K562 (cell line): Measurements from ENCODE around the gene NBEAL2. TPM values are rescaled to one million over a fixed set of nuclear protein-coding genes. Genes with fewer than 3 reads are reported as not detected.

Experiments
- ATAC-seq: fragments of 200-7000 bp; cut with Tn5 transposase; 3 replicates; pipeline ENCODE4 v1.9.1; 2020; ENCODE audit warnings: moderate library complexity
- BruUV-seq: library from RNA; stranded (reverse); fragments of 400-500 nt; replicated peaks from 2 replicates; lab custom pipeline; 2021; lab: Mats Ljungman, UMichigan
- CTCF ChIA-PET: fragments of 300-600 bp; formaldehyde crosslinking; extraction: SDS; loops from one replicate; lab custom pipeline; 2021; ENCODE audit warnings: low intra/inter-chr PET ratio; lab: Yijun Ruan, JAX
- POLR2A ChIA-PET: fragments of 300-600, 350-650 bp; sonication (Branson Sonifier 250); formaldehyde crosslinking; extraction: SDS; loops from one replicate; lab custom pipeline; 2021; ENCODE audit warnings: antibody characterized with exemption, inconsistent platforms; lab: Yijun Ruan, JAX
- DNase-seq, 4 experiments: peaks; one replicate each; pipeline versions ENCODE4 v3.0.0 to v3.0.0-alpha.2; 2011 to 2018; ENCODE audit warnings: low spot score in 3 of 4, mixed read lengths in 3 of 4; ENCODE audit errors: extremely low read depth in 1 of 4
- FAIRE-seq: peaks from 2 replicates; lab custom pipeline; 2011; peaks lifted over from hg19 to GRCh38; lab: Jason Lieb, UNC
- H2AFZ ChIP-seq: 2 replicates; pipeline ENCODE4 v1.6.0; 2011; ENCODE audit warnings: low read depth, low read length, control low read depth, inconsistent platforms
- H3K27ac ChIP-seq: fragments of 200-600 bp; 3 replicates; pipeline ENCODE4 v1.8.0; 2011; ENCODE audit warnings: low read depth, mild to moderate bottlenecking, control low read depth, inconsistent platforms, low read length, moderate library complexity, mixed read lengths; ENCODE audit errors: extremely low read depth
- H3K27me3 ChIP-seq, 2 experiments: fragments of 300-600 bp in 1 of 2; 2 replicates in 1 of 2; 3 replicates in 1 of 2; pipeline versions ENCODE4 v1.6.0 to v1.8.0; 2011; ENCODE audit warnings: inconsistent platforms in 2 of 2, low read length in 2 of 2, mild to moderate bottlenecking in 1 of 2, mixed read lengths in 1 of 2, moderate library complexity in 1 of 2; ENCODE audit not compliant: control insufficient read depth in 2 of 2, insufficient read depth in 2 of 2
- H3K36me3 ChIP-seq: fragments of 300-600 bp; 3 replicates; pipeline ENCODE4 v1.8.0; 2011; ENCODE audit warnings: mild to moderate bottlenecking, low read length, inconsistent platforms; ENCODE audit not compliant: control insufficient read depth, insufficient read depth
- H3K4me1 ChIP-seq, 2 experiments: fragments of 200-600 bp in 1 of 2; replicated peaks in 1 of 2; 2 replicates in 1 of 2; 3 replicates in 1 of 2; pipeline versions ENCODE4 v1.5.1 to v1.8.0; 2011; ENCODE audit warnings: inconsistent platforms in 2 of 2, low read length in 2 of 2, mild to moderate bottlenecking in 1 of 2, mixed read lengths in 1 of 2, moderate library complexity in 1 of 2; ENCODE audit not compliant: control insufficient read depth in 2 of 2, insufficient read depth in 2 of 2
- H3K4me2 ChIP-seq: 2 replicates; pipeline ENCODE4 v1.6.1; 2011; ENCODE audit warnings: low read length, control low read depth, inconsistent platforms, mixed read lengths; ENCODE audit not compliant: insufficient read depth
- H3K4me3 ChIP-seq: fragments of 200-600 bp; sonication (generic), shearing (Covaris generic); 2 replicates; pipeline ENCODE4 v1.5.1; 2016; ENCODE audit warnings: control low read depth, inconsistent platforms
- H3K79me2 ChIP-seq: fragments of 200-600 bp; 3 replicates; pipeline ENCODE4 v1.8.0; 2011; ENCODE audit warnings: low read length, inconsistent platforms; ENCODE audit not compliant: control insufficient read depth, insufficient read depth
- H3K9ac ChIP-seq, 2 experiments: 2 replicates each; pipeline versions ENCODE4 v1.6.0 to v1.6.1; 2011; ENCODE audit warnings: low read depth in 2 of 2, low read length in 2 of 2, control low read depth in 1 of 2, inconsistent platforms in 1 of 2, mild to moderate bottlenecking in 1 of 2, mixed read lengths in 1 of 2; ENCODE audit not compliant: insufficient read depth in 1 of 2
- H3K9me1 ChIP-seq: one replicate; pipeline ENCODE4 v1.6.0; 2011; ENCODE audit warnings: inconsistent platforms, mild to moderate bottlenecking, low read length, moderate library complexity; ENCODE audit not compliant: control insufficient read depth, insufficient read depth
- H3K9me3 ChIP-seq: replicated peaks from 2 replicates; pipeline ENCODE4 v1.5.1; 2011; ENCODE audit warnings: low read depth, low read length, inconsistent platforms; ENCODE audit not compliant: control insufficient read depth, insufficient read depth
- H4K20me1 ChIP-seq: replicated peaks from 2 replicates; pipeline ENCODE4 v1.6.1; 2011; ENCODE audit warnings: low read length, inconsistent platforms, mixed read lengths; ENCODE audit not compliant: control insufficient read depth, insufficient read depth
- CBFA2T2 ChIP-seq: fragments of 450-650 bp; conservative IDR thresholded peaks from 2 replicates; pipeline ENCODE4 v1.6.1; 2017; ENCODE audit warnings: mild to moderate bottlenecking
- CBFA2T3 ChIP-seq: fragments of 450-650 bp; IDR thresholded peaks from 2 replicates; pipeline ENCODE4 v1.6.1; 2017
- CC2D1A ChIP-seq: fragments of 450-650 bp; IDR thresholded peaks from 2 replicates; pipeline ENCODE4 v1.6.1; 2017; ENCODE audit warnings: mild to moderate bottlenecking
- GTF2E2 ChIP-seq: fragments of 200-800 bp; sonication (Bioruptor generic); IDR thresholded peaks from 2 replicates; pipeline ENCODE4 v1.6.1; 2016; ENCODE audit warnings: missing genetic modification characterization, missing compliant biosample characterization
- HES1 ChIP-seq: fragments of 450-650 bp; IDR thresholded peaks from 2 replicates; pipeline ENCODE4 v1.6.1; 2016; ENCODE audit warnings: low read depth, mild to moderate bottlenecking, moderate library complexity
- KDM1A ChIP-seq, 2 experiments: fragments of 450-650 bp; IDR thresholded peaks; 2 replicates each; pipeline ENCODE4 v1.6.1; 2016; ENCODE audit warnings: mild to moderate bottlenecking in 2 of 2
- MEIS2 ChIP-seq: fragments of 450-650 bp; IDR thresholded peaks from 2 replicates; pipeline ENCODE4 v1.6.1; 2014; ENCODE audit warnings: mild to moderate bottlenecking; ENCODE audit not compliant: partially characterized antibody
- MLLT1 ChIP-seq, 2 experiments: fragments of 450-650 bp; IDR thresholded peaks; 2 replicates each; pipeline ENCODE4 v1.6.1; 2016
- PBX2 ChIP-seq, 2 experiments: IDR thresholded peaks in 1 of 2; conservative IDR thresholded peaks in 1 of 2; 2 replicates each; pipeline ENCODE4 v1.6.1; 2016; ENCODE audit warnings: low read depth in 2 of 2, mild to moderate bottlenecking in 1 of 2, missing compliant biosample characterization in 1 of 2, missing genetic modification characterization in 1 of 2, moderate library complexity in 1 of 2
- PML ChIP-seq: IDR thresholded peaks from 2 replicates; pipeline ENCODE4 v1.6.1; 2012; ENCODE audit warnings: low read length, inconsistent platforms
- POLR2H ChIP-seq: IDR thresholded peaks from 2 replicates; pipeline ENCODE4 v1.6.1; 2016; ENCODE audit warnings: missing genetic modification characterization, low read depth, mild to moderate bottlenecking, control low read depth, missing compliant biosample characterization, moderate library complexity
- RAD21 ChIP-seq, 2 experiments: fragments of 250-450 bp in 1 of 2; fragments of 450-650 bp in 1 of 2; sonication (Bioruptor Pico) in 1 of 2; formaldehyde crosslinking in 1 of 2; IDR thresholded peaks in 1 of 2; conservative IDR thresholded peaks in 1 of 2; 2 replicates each; pipeline versions ENCODE4 v1.4.0 to v1.8.0; 2020 to 2022; ENCODE audit warnings: mild to moderate bottlenecking in 2 of 2, moderate library complexity in 1 of 2
- SMARCA4 ChIP-seq: fragments of 450-650 bp; IDR thresholded peaks from 2 replicates; pipeline ENCODE4 v1.6.1; 2016
- TAL1 ChIP-seq: fragments of 450-650 bp; IDR thresholded peaks from 2 replicates; pipeline ENCODE4 v1.6.1; 2016; ENCODE audit warnings: mild to moderate bottlenecking
- ZNF347 ChIP-seq: fragments of 450-650 bp; formaldehyde crosslinking; IDR thresholded peaks from 2 replicates; pipeline ENCODE4 v1.4.0; 2020; ENCODE audit warnings: low read depth, mild to moderate bottlenecking, moderate library complexity
- WGBS: fragments of 100-300 bp; shearing (Covaris generic); methylation state at CpG from one replicate; pipeline ENCODE4 v1.1.6; 2016; ENCODE audit warnings: low coverage, mixed read lengths; ENCODE audit not compliant: insufficient coverage; ENCODE audit errors: missing lambda C conversion rate; 5-methylcytosine and 5-hydroxymethylcytosine counted together
- in situ Hi-C: fragments of 300-500 bp; cut with MboI; formaldehyde crosslinking; loops from 4 replicates; pipeline ENCODE4 v1.15.0; 2018; ENCODE audit warnings: inconsistent platforms, mixed read lengths
- intact Hi-C: fragments of 100-400 bp; cut with micrococcal nuclease; formaldehyde crosslinking; loops from 2 replicates; pipeline ENCODE4 v1.14.2; 2022
- polyA plus RNA-seq, 8 experiments: library from polyadenylated mRNA; depleted of rRNA in 4 of 8; stranded (reverse) in 5 of 8; unstranded in 3 of 8; fragments of >200 nt; fragmentation: Nextera tagmentation in 2 of 8; fragmentation: Illumina TruSeq in 1 of 8; extraction: Ambion mirVana in 2 of 8; extraction: Trizol in 1 of 8; gene quantifications; 2 replicates each; pipeline versions ENCODE4 v1.2.1 to v1.2.3, GENCODE V29; 2011 to 2014; ENCODE audit warnings: inconsistent platforms in 1 of 8, missing spikeins in 1 of 8
- total RNA-seq, 7 experiments: library from RNA; depleted of rRNA in 6 of 7; stranded (reverse); fragments of >200 nt in 6 of 7; fragmentation: Illumina TruSeq in 2 of 7; extraction: Trizol in 2 of 7; gene quantifications; 2 replicates each; pipeline versions ENCODE4 v1.2.1 to v1.2.3, GENCODE V29; 2011 to 2021; ENCODE audit warnings: low replicate concordance in 1 of 7

The NBEAL2 gene
- total and polyA plus RNA-seq, 9 of the 15 experiments (the other 6 are each of a cell fraction or from before 2014, with no cell fraction given): 0.06 to 114 (median 29.6) TPM

GRCh38 chr3:47016086-47016933 lies 36.8 kb downstream of the NBEAL2 start:
- no peak for FAIRE-seq
- intact Hi-C loops: loop anchor here (10.0 kb wide), 2 partner anchors 308 to 358 kb away; no protein-coding TSS in a partner anchor
- Histone ChIP-seq H2AFZ (no peak overlapping the region), H3K27ac (peak overlapping the region; percentile 80), H3K4me3 (no peak overlapping the region), H3K9ac (peak overlapping the region; percentile 5 to 31; a peak in 3 of 4 replicates), H3K9me3 (no peaks in the 10 kb centered on the region), H3K9me1 (no peaks in the 10 kb centered on the region), H3K4me2 (peak overlapping the region; percentile 63), H3K36me3 (peaks cover 64% of the 10 kb centered on the region), H3K27me3 (no peaks in the 10 kb centered on the region), H3K79me2 (no peaks in the 10 kb centered on the region), H4K20me1 (no peaks in the 10 kb centered on the region), H3K4me1 (peaks cover 11 to 27% of the 10 kb centered on the region in 2 experiments; a peak in 4 of 5 replicates)
- BruUV-seq: no TSS peak
- in situ Hi-C loops: no loop called here
- 61% methylated on average over 4 of the region's 4 CpGs for WGBS
- POLR2A ChIA-PET: interaction anchor here (4.9 kb wide), 1 partner anchor 15 kb away, joined by 27 read pairs; no protein-coding TSS in a partner anchor
- CTCF ChIA-PET: no interaction called here
- DNase-seq: peak in 1 of 4 experiments; percentile 33
- ATAC-seq: no peak
- peak; percentile 45; the same call in 1 of the 2 replicates for TF ChIP-seq GTF2E2
- peak; percentile 70; the same call in 1 of the 2 replicates for TF ChIP-seq PML
- TF ChIP-seq TAL1: peak; percentile 70
- 0 out of 4 replicates have a peak, but pooled peaks of 1 of the 2 experiments have one; percentile 1 for TF ChIP-seq RAD21 (CRISPR knock-in tag; conservative IDR thresholded peaks at IDR 0.05 in 1 of 2, IDR thresholded peaks at IDR 0.05 in 1 of 2)
- peak; percentile 9; the same call in 1 of the 2 replicates for TF ChIP-seq SMARCA4
- TF ChIP-seq CC2D1A: no peak
- peak; percentile 49; the same call in 1 of the 2 replicates for TF ChIP-seq HES1
- no peak for TF ChIP-seq PBX2 (CRISPR knock-in tag; IDR thresholded peaks at IDR 0.05; ENCODE audit: low read depth)
- TF ChIP-seq PBX2 (tag; conservative IDR thresholded peaks at IDR 0.05; ENCODE audit: low read depth): peak; percentile 38; the same call in 1 of the 2 replicates
- peak; percentile 61 to 86 for TF ChIP-seq KDM1A (IDR thresholded peaks at IDR 0.05)
- TF ChIP-seq CBFA2T2: peak; percentile 41; the same call in 1 of the 2 replicates
- TF ChIP-seq ZNF347 (CRISPR knock-in tag): no peak
- peak; percentile 76 for TF ChIP-seq CBFA2T3
- 0 out of 4 replicates have a peak, but pooled peaks of 1 of the 2 experiments have one; percentile 61 for TF ChIP-seq MLLT1 (IDR thresholded peaks at IDR 0.05)
- no peak for TF ChIP-seq POLR2H
- peak; percentile 87 for TF ChIP-seq MEIS2
